22Rv1 (cell line): ENCODE data around the gene SRSF3.

Source experiments
- ZFX ChIP-seq: fragments of 450-650 bp; IDR thresholded peaks from 2 replicates; pipeline ENCODE4 v1.6.1; 2017; ENCODE audit warnings: antibody characterized with exemption, borderline replicate concordance
- TF ChIP-seq, protein P1 (sequence below): fragments of 450-650 bp; IDR thresholded peaks from 2 replicates; pipeline ENCODE4 v1.5.1; 2017; ENCODE audit warnings: mild to moderate bottlenecking

DNA sequence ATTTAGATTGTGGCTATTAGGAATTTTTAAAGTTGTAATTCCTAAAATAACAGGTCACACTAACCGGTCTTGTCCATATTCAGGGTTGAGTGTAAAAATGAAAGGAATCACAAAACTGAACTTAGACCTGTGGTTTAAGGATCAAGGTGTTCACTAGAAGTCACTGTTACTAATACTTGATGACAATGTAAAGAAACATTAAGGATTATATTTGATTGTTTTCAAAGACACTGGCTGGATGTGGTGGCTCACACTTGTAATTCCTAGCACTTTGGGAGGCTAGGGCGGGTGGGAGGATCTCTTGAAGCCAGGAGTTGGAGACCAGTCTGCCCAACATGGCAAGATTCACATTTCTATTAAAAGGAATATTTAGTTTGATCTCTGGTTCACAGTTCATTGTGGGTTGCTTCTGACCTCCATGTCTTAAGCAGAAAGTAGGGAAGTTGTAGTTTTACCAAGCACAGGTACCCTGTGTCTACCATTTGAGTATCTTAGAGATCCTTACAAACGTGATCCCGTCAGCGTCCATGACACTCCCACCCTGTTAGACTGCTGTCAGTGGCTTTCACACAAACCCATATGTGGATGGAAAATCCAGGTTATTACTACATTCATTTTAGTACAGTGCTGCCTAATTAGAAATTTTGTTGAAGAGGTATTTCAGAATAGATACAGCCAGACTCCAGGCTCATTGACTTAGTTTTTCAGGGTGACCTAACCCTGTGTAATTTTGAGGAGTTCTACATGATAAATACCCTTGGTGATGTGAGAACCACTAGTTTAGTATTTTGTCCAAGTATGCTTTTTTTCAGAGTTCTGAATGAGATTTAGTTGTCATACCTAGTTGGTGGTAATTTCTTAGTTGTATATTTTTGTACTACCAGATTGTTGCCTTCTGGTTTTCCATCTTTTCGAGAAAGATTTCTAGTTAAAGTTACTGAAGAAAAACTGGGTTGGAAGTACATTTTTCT is 10.2 kb downstream of the SRSF3 start:
- TF ChIP-seq, protein P1, sequence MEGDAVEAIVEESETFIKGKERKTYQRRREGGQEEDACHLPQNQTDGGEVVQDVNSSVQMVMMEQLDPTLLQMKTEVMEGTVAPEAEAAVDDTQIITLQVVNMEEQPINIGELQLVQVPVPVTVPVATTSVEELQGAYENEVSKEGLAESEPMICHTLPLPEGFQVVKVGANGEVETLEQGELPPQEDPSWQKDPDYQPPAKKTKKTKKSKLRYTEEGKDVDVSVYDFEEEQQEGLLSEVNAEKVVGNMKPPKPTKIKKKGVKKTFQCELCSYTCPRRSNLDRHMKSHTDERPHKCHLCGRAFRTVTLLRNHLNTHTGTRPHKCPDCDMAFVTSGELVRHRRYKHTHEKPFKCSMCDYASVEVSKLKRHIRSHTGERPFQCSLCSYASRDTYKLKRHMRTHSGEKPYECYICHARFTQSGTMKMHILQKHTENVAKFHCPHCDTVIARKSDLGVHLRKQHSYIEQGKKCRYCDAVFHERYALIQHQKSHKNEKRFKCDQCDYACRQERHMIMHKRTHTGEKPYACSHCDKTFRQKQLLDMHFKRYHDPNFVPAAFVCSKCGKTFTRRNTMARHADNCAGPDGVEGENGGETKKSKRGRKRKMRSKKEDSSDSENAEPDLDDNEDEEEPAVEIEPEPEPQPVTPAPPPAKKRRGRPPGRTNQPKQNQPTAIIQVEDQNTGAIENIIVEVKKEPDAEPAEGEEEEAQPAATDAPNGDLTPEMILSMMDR = no peak
- no peak for TF ChIP-seq ZFX
